WTC11 (cell line): ENCODE results near the gene HVCN1.

Experiments used
- ARID4B ChIP-seq: sonication (generic); formaldehyde crosslinking; IDR thresholded peaks from 2 replicates; pipeline ENCODE4 v1.8.0; 2023; ENCODE audit warnings: missing genetic modification reagents, mild to moderate bottlenecking, borderline replicate concordance
- CTCF ChIP-seq: fragments of 200-600 bp; IDR thresholded peaks from 2 replicates; pipeline ENCODE4 v1.8.0; 2022; ENCODE audit warnings: antibody characterized with exemption
- ESRRA ChIP-seq: sonication (generic); formaldehyde crosslinking; IDR thresholded peaks from 2 replicates; pipeline ENCODE4 v1.8.1; 2022; ENCODE audit warnings: mild to moderate bottlenecking, missing genetic modification reagents, borderline replicate concordance
- FOXK1 ChIP-seq: sonication (generic); formaldehyde crosslinking; IDR thresholded peaks from 2 replicates; pipeline ENCODE4 v1.8.0; 2022; ENCODE audit warnings: mild to moderate bottlenecking, moderate library complexity, missing genetic modification reagents
- IRF1 ChIP-seq: sonication (generic); formaldehyde crosslinking; IDR thresholded peaks from 2 replicates; pipeline ENCODE4 v1.8.0; 2023; ENCODE audit warnings: missing genetic modification reagents
- TEAD4 ChIP-seq: sonication (generic); formaldehyde crosslinking; IDR thresholded peaks from 2 replicates; pipeline ENCODE4 v1.8.0; 2022; ENCODE audit warnings: mild to moderate bottlenecking, missing genetic modification reagents
- ZBTB43 ChIP-seq: sonication (generic); formaldehyde crosslinking; IDR thresholded peaks from 2 replicates; pipeline ENCODE4 v1.8.1; 2023; ENCODE audit warnings: mild to moderate bottlenecking, missing genetic modification reagents
- ZNF138 ChIP-seq: sonication (generic); formaldehyde crosslinking; conservative IDR thresholded peaks from 2 replicates; pipeline ENCODE4 v1.8.1; 2022; ENCODE audit warnings: mild to moderate bottlenecking, moderate library complexity, missing genetic modification reagents

GRCh38 chr12:110702081-110702480 lies 13.2 kb upstream of the HVCN1 start:
- no peak for TF ChIP-seq TEAD4
- TF ChIP-seq CTCF, result no peak
- TF ChIP-seq ZNF138 (CRISPR knock-in tag), result no peak
- TF ChIP-seq ARID4B (CRISPR knock-in tag), result no peak
- TF ChIP-seq FOXK1, result no peak
- TF ChIP-seq ZBTB43 (CRISPR knock-in tag), result no peak
- no peak for TF ChIP-seq ESRRA
- TF ChIP-seq IRF1, result no peak
